TTC549 (cell line): ENCODE results near the gene PPP2R1B.
"Not testable (repeated sequence)": the region's sequence is repeated elsewhere in the genome, so short reads cannot be mapped to it uniquely, and the experiment has no call there.

Experiments
- FAIRE-seq: peaks from 2 replicates; lab custom pipeline; 2012; peaks lifted over from hg19 to GRCh38; lab: Jason Lieb, UNC

Gene PPP2R1B

GRCh38 chr11:111765984-111766833 is at the start of gene PPP2R1B:
Gene PPP2R1B (minus strand): TSS chr11:111766389. CDS start chr11:111766361, 28 bp downstream.
- no peak for FAIRE-seq

- no peak for FAIRE-seq
Measured at GRCh38 chr11:111815489-111815888, 49.3 kb upstream of the PPP2R1B start.

- no peak for FAIRE-seq
Measured at GRCh38 chr11:111814557-111815320, 48.5 kb upstream of the PPP2R1B start.

- no peak for FAIRE-seq
Measured at GRCh38 chr11:111814106-111814505, 47.9 kb upstream of the PPP2R1B start.

GRCh38 chr11:111812211-111812610 is 46.0 kb upstream of the PPP2R1B start:
- no peak for FAIRE-seq

- no peak for FAIRE-seq
Measured at GRCh38 chr11:111811445-111811844, 45.3 kb upstream of the PPP2R1B start.

GRCh38 chr11:111808834-111809233 is 42.6 kb upstream of the PPP2R1B start:
- no peak for FAIRE-seq

GRCh38 chr11:111808063-111808588 is 41.9 kb upstream of the PPP2R1B start:
- no peak for FAIRE-seq

GRCh38 chr11:111807076-111807475 is 40.9 kb upstream of the PPP2R1B start:
- no peak for FAIRE-seq

GRCh38 chr11:111801135-111801534 is 34.9 kb upstream of the PPP2R1B start:
- FAIRE-seq: no peak

- no peak for FAIRE-seq
Measured at GRCh38 chr11:111798279-111798678, 32.1 kb upstream of the PPP2R1B start.

- FAIRE-seq: no peak
Measured at GRCh38 chr11:111797145-111797581, 31.0 kb upstream of the PPP2R1B start.

- no peak for FAIRE-seq
Measured at GRCh38 chr11:111796696-111797095, 30.5 kb upstream of the PPP2R1B start.

- FAIRE-seq: no peak
Measured at GRCh38 chr11:111795334-111795985, 29.3 kb upstream of the PPP2R1B start.

GRCh38 chr11:111793863-111794262 is 27.7 kb upstream of the PPP2R1B start:
- FAIRE-seq: no peak

GRCh38 chr11:111792955-111793500 is 26.8 kb upstream of the PPP2R1B start:
- FAIRE-seq: no peak

- no peak for FAIRE-seq
Measured at GRCh38 chr11:111792314-111792713, 26.1 kb upstream of the PPP2R1B start.

- FAIRE-seq: no peak
Measured at GRCh38 chr11:111788464-111788863, 22.3 kb upstream of the PPP2R1B start.

GRCh38 chr11:111788051-111788450 is 21.9 kb upstream of the PPP2R1B start:
- no peak for FAIRE-seq

GRCh38 chr11:111785886-111786412 is 19.8 kb upstream of the PPP2R1B start:
- FAIRE-seq: no peak

GRCh38 chr11:111785076-111785475 is 18.9 kb upstream of the PPP2R1B start:
- no peak for FAIRE-seq

- FAIRE-seq: not testable (repeated sequence)
Measured at GRCh38 chr11:111784311-111784710, 18.1 kb upstream of the PPP2R1B start.
